Transverse colon (tissue), 4 donors: ENCODE data around the gene IFNG. TPM values are rescaled to one million over a fixed set of nuclear protein-coding genes. Genes with fewer than 3 reads are reported as not detected.

Experiments used
- DNase-seq: peaks from one replicate; pipeline ENCODE4 v3.0.0-alpha.2; 2019
- H3K27ac ChIP-seq, 4 donors: fragments of 200-600 bp; sonication (generic); 2 replicates each; pipeline ENCODE4 v1.5.1; 2016 to 2018; ENCODE audit warnings: inconsistent platforms in 4 of 4
- H3K27me3 ChIP-seq: fragments of 200-600 bp; sonication (generic); 2 replicates; pipeline ENCODE4 v1.5.1; 2017; ENCODE audit warnings: inconsistent platforms
- H3K36me3 ChIP-seq, 4 donors: fragments of 200-600 bp; sonication (generic); 2 replicates each; pipeline ENCODE4 v1.5.1; 2017 to 2019; ENCODE audit warnings: inconsistent platforms in 4 of 4
- H3K4me1 ChIP-seq, 4 donors: fragments of 200-600 bp; sonication (generic); 2 replicates each; pipeline ENCODE4 v1.5.1; 2017 to 2020; ENCODE audit warnings: inconsistent platforms in 4 of 4
- H3K4me3 ChIP-seq, 4 donors: fragments of 200-600 bp; sonication (generic); 1 replicate in 1 of 4; 2 replicates in 3 of 4; pipeline versions ENCODE4 v1.5.1 to v1.6.1; 2017 to 2019; ENCODE audit warnings: inconsistent platforms in 4 of 4
- H3K9me3 ChIP-seq, 2 donors: fragments of 200-600 bp; sonication (generic); 2 replicates each; pipeline ENCODE4 v1.5.1; 2017 to 2019; ENCODE audit warnings: inconsistent platforms in 2 of 2
- EP300 ChIP-seq: sonication (generic); formaldehyde crosslinking; IDR thresholded peaks from one replicate; pipeline ENCODE4 v1.6.1; 2017; ENCODE audit warnings: antibody characterized with exemption, low read depth
- POLR2A ChIP-seq: fragments of 450-650 bp; IDR thresholded peaks from one replicate; pipeline ENCODE4 v1.6.1; 2016; ENCODE audit warnings: antibody characterized with exemption, mild to moderate bottlenecking, moderate library complexity
- POLR2AphosphoS5 ChIP-seq, 3 donors: sonication (generic); formaldehyde crosslinking; IDR thresholded peaks; one replicate each; pipeline ENCODE4 v1.6.1; 2016; ENCODE audit warnings: antibody characterized with exemption in 3 of 3
- WGBS, 2 donors: methylation state at CpG; one replicate each; pipeline ENCODE4 v1.1.5; 2018; ENCODE audit warnings: low coverage in 1 of 2; 5-methylcytosine and 5-hydroxymethylcytosine counted together
- in situ Hi-C, 4 donors: fragments of 200-750 bp; cut with MboI; loops; one replicate each; pipeline versions ENCODE4 v1.15.0 to v1.15.1; 2017; ENCODE audit warnings: low sequenced_read_pairs in 3 of 4, low pct_ligation_motif_present in 1 of 4, low pct_unique_long_range_greater_than_20kb in 1 of 4
- intact Hi-C: fragments of 100-400 bp; cut with DNase I; formaldehyde crosslinking; loops from one replicate; pipeline ENCODE4 v1.15.1; 2023; ENCODE audit warnings: low total_unique reads
- total RNA-seq, 4 donors: library from RNA; depleted of rRNA; stranded (reverse); fragments of >200 nt; gene quantifications; one replicate each; pipeline ENCODE4 v1.1.0, GENCODE V29; 2016
- TF ChIP-seq, protein P1 (sequence below), 5 experiments: fragments of 200-600 bp in 3 of 5; fragments of 450-650 bp in 2 of 5; sonication (generic) in 3 of 5; IDR thresholded peaks; 1 replicate in 2 of 5; 2 replicates in 3 of 5; pipeline ENCODE4 v1.5.1; 2016 to 2017; ENCODE audit warnings: antibody characterized with exemption in 5 of 5, inconsistent platforms in 3 of 5, mild to moderate bottlenecking in 2 of 5, moderate library complexity in 1 of 5

IFNG gene
- total RNA-seq, 4 donors from 2014 or later: not detected

DNA sequence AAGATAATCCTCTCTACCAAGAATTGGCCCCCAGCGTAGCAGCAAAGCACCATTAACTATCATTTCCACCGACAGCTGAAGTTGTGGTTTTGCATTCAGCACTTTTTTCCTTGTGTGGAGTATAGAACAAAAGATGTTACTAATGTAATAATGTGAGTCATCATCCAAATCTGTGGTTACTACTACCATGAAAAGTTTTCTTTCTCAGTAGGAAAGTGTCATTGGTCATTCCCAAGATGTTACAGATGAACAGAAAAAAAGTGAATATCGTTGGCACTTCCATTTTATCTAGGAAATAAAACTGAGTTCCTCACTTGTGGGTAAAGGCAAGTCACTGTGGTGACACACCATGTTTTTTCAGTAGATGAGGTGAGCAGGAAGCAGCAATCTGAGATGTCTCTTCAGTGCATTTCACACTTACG, 30.3 kb upstream of the IFNG start:
- intact Hi-C loops (no loop called here), in situ Hi-C loops (no loop called here)
- no peak for DNase-seq
- H3K27ac ChIP-seq: no peak overlapping the region
- H3K36me3 ChIP-seq: no peaks in the 10 kb centered on the region
- no peaks in the 10 kb centered on the region for H3K9me3 ChIP-seq
- WGBS, 2 donors: 72 to 87% methylated on average over 4 of the region's 4 CpGs
- no peak overlapping the region for H3K4me3 ChIP-seq
- no peak for TF ChIP-seq POLR2AphosphoS5 (IDR thresholded peaks at IDR 0.05)
- no peak for TF ChIP-seq POLR2A
- TF ChIP-seq EP300: no peak
- H3K4me1 ChIP-seq: no peaks in the 10 kb centered on the region
- H3K27me3 ChIP-seq: no peaks in the 10 kb centered on the region

DNA sequence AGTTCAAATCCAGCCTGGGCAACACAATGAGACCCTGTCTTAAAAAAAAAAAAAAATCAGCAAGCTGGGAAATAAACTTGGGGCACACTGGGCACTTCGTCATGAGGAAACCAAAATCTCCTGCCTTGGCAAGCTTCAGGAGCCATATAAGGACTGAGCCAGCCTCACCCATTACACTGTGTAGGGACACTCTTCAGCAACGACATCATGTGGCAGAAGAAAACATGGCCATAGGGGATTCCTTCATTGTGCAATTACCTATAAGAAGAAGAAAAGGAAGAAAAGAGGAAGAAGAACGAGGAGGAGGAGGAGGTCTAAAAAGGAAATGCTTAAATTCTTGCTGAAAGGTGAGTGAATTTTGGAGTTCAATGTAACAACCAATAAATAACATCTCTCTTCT, 26.1 kb upstream of the IFNG start:
- intact Hi-C loops: no loop called here
- in situ Hi-C loops: no loop called here
- no peak for TF ChIP-seq POLR2A
- TF ChIP-seq POLR2AphosphoS5 (IDR thresholded peaks at IDR 0.05): no peak
- TF ChIP-seq EP300: no peak
- TF ChIP-seq, protein P1, sequence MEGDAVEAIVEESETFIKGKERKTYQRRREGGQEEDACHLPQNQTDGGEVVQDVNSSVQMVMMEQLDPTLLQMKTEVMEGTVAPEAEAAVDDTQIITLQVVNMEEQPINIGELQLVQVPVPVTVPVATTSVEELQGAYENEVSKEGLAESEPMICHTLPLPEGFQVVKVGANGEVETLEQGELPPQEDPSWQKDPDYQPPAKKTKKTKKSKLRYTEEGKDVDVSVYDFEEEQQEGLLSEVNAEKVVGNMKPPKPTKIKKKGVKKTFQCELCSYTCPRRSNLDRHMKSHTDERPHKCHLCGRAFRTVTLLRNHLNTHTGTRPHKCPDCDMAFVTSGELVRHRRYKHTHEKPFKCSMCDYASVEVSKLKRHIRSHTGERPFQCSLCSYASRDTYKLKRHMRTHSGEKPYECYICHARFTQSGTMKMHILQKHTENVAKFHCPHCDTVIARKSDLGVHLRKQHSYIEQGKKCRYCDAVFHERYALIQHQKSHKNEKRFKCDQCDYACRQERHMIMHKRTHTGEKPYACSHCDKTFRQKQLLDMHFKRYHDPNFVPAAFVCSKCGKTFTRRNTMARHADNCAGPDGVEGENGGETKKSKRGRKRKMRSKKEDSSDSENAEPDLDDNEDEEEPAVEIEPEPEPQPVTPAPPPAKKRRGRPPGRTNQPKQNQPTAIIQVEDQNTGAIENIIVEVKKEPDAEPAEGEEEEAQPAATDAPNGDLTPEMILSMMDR (IDR thresholded peaks at IDR 0.05): no peak
- no peaks in the 10 kb centered on the region for H3K4me1 ChIP-seq
- no peak overlapping the region for H3K27ac ChIP-seq
- no peaks in the 10 kb centered on the region for H3K27me3 ChIP-seq
- no peak for DNase-seq
- H3K9me3 ChIP-seq: no peaks in the 10 kb centered on the region
- WGBS, 2 donors: 59% methylated on average over 3 of the region's 3 CpGs; no CpG with 5 or more reads in 1 of the 2 donors
- no peak overlapping the region for H3K4me3 ChIP-seq
- no peaks in the 10 kb centered on the region for H3K36me3 ChIP-seq

DNA sequence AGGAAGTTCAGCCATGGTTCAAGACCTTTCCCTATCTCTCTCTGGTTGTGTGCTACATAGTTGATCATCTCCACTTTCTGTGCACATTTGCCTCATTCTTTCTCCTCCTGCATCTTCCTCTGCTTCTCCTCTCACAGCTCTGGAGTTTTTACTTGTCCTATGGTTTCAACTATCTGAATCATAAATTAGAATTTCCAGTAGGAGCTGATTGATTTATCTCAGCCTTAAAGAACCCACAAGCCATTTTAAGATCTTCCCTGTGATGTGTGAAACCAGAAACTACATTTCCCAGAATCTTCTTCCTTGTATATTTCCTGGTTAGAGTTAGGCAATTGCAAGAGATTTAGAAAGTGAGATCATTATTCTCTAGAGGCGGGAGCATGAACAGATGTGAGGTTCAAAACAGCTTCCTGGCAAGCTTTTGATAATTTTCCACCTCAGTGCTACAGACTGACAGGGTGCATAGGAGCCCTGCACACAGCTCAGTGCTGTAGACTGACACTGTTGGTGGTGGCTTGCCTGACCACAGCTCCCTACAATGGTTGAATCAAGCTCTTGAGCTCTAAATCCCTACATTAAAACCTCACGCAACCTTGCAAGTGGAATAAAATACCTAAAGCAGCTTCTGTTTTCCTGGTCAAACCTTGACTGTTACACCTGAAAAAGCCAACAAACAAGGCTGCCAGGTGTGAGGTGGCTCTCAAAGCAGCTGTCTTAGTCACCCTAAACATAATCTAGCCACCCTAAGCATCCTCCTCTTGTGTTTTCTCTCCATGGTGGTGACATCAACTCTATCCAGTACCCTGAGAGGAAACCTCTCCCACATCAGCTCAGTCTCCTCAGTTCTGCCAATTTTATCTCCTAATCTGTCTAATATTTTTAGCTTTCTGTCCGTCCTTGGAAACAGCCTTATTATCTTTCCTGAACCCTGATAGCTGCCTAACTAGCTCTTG, 21.5 kb upstream of the IFNG start:
- TF ChIP-seq, protein P1 (IDR thresholded peaks at IDR 0.05): no peak
- TF ChIP-seq EP300 (no peak), POLR2AphosphoS5 (IDR thresholded peaks at IDR 0.05) (no peak), POLR2A (no peak)
- Histone ChIP-seq H3K27ac (no peak overlapping the region), H3K4me3 (no peak overlapping the region), H3K27me3 (no peaks in the 10 kb centered on the region), H3K9me3 (no peaks in the 10 kb centered on the region), H3K4me1 (peaks cover 0 to 4% (median 0%) of the 10 kb centered on the region in 4 donors), H3K36me3 (no peaks in the 10 kb centered on the region)
- intact Hi-C loops (no loop called here), in situ Hi-C loops (no loop called here)
- DNase-seq: no peak
- WGBS, 2 donors: 58 to 88% methylated on average over 1 to 3 of the region's 3 CpGs

DNA sequence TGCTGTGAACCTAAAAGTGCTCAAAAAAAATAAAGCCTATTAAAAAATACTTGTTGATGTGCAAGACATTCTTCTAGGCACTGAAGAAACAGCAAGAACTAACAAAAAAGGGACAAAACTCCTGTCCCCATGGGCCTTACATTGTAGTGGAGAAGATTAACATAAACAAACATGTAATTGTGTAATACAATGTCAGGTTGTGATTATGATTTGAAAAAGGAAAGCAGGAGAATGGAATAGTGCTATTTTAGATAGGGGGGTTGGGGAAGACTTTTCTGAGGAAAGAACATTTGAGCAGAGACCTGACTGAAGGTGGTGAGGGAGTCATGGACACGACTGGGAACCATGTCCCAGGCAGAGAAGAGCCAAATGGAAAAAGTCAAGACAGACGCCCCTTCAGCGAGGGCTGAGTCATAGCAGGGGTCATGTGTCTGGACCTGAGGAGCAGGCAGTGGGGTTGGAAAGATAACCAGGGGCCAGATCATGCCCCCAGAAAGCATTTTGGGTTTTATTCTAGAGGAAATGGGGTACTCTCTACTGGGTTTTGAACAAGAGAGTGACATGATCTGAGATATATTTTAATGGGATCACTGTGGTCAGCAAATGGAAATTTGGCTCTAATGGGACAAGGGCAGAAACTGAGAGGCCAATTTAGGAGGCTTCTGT, 19.4 kb upstream of the IFNG start:
- H3K4me3 ChIP-seq: no peak overlapping the region
- no peak overlapping the region for H3K27ac ChIP-seq
- no peak for DNase-seq
- no peaks in the 10 kb centered on the region for H3K36me3 ChIP-seq
- no peaks in the 10 kb centered on the region for H3K27me3 ChIP-seq
- in situ Hi-C loops: no loop called here
- H3K9me3 ChIP-seq: no peaks in the 10 kb centered on the region
- 67 to 76% methylated on average over 1 to 3 of the region's 3 CpGs for WGBS, 2 donors
- TF ChIP-seq POLR2A (no peak), EP300 (no peak), POLR2AphosphoS5 (IDR thresholded peaks at IDR 0.05) (no peak)
- TF ChIP-seq, protein P1 (IDR thresholded peaks at IDR 0.05): no peak
- intact Hi-C loops: no loop called here
- H3K4me1 ChIP-seq: peaks cover 0 to 6% (median 0%) of the 10 kb centered on the region in 4 donors
